Activated CD8-positive, alpha-beta T cell treated with anti-CD3 and anti-CD28 coated beads, Interleukin-2, amount 10 ng/mL, durations not matched to agents 7 days and 5 days (primary cell): ENCODE results near the gene WDR90. TPM values are rescaled to one million over a fixed set of nuclear protein-coding genes. Genes with fewer than 3 reads are reported as not detected.

Experiments used
- ATAC-seq: fragments of 150-1000 bp; cut with Tn5 transposase; one replicate; pipeline ENCODE4 v1.10.0; 2021; ENCODE audit warnings: moderate library complexity
- CTCF ChIA-PET: fragments of 350-600 bp; sonication (Branson Sonifier 250); formaldehyde crosslinking; loops from one replicate; lab custom pipeline; 2021; ENCODE audit warnings: antibody characterized with exemption; lab: Charles Lee
- POLR2A ChIA-PET: fragments of 350-600 bp; sonication (Branson Sonifier 250); formaldehyde crosslinking; loops from one replicate; lab custom pipeline; 2021; ENCODE audit warnings: antibody characterized with exemption; lab: Charles Lee
- DNase-seq: peaks from one replicate; pipeline ENCODE4 v3.0.0-alpha.2; 2020
- H3K27ac Mint-ChIP-seq: one replicate; pipeline ENCODE4 v1.8.0; 2021; ENCODE audit warnings: mild to moderate bottlenecking, mixed read lengths
- H3K27me3 Mint-ChIP-seq: one replicate; pipeline ENCODE4 v1.8.0; 2021; ENCODE audit warnings: low read depth, mixed read lengths
- H3K36me3 Mint-ChIP-seq: one replicate; pipeline ENCODE4 v1.8.0; 2021; ENCODE audit warnings: low read depth, mixed read lengths
- H3K4me1 Mint-ChIP-seq: one replicate; pipeline ENCODE4 v1.8.0; 2021; ENCODE audit warnings: low read depth, mixed read lengths
- H3K4me3 Mint-ChIP-seq: one replicate; pipeline ENCODE4 v1.8.0; 2021; ENCODE audit warnings: mild to moderate bottlenecking, mixed read lengths
- H3K9me3 Mint-ChIP-seq: one replicate; pipeline ENCODE4 v1.8.0; 2022; ENCODE audit warnings: mixed read lengths; ENCODE audit not compliant: insufficient read depth
- total RNA-seq, 2 experiments: library from RNA; stranded (reverse); gene quantifications; one replicate each; pipeline ENCODE4 v1.2.3, GENCODE V29; 2021

Gene WDR90
- total RNA-seq, 2 experiments from 2014 or later: 96.8 to 106 TPM

DNA sequence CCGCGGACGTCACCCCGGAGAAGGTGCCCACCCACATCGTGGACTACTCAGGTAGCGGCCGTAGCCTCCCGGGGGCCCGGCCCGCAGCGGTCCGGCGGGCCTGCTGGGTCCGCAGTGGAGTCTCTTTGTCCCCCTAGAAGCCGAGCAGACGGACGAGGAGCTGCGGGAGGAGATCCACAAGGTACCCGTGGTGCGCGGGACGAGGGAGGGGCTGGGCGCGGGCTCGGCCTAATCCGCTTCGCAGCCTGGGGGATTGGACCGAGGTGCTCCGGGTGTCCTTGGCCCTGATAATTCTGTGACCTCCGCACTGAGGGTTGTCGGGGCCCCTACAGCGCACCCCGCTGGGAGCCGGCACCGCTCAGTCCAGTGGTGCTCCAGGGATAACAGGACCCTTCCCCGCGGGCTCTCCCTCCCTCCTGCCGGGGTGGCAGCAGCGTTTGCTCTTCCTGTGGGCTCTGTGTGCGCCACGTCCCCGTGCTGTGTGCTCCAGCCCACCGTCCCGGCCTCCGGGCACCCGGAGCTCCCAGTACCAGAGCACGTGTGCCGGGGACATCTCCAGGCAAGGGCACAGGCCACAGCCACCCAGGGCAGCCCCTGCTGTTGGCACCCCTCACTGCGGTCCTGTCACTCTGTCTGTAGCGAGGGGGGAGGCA is 19.5 kb downstream of the WDR90 start:
- H3K27ac Mint-ChIP-seq: peak overlapping the region; percentile 75
- H3K36me3 Mint-ChIP-seq: peaks cover 14% of the 10 kb centered on the region
- DNase-seq (no peak), ATAC-seq (peak; percentile 20)
- CTCF ChIA-PET: interaction anchor here (1.0 to 2.5 kb wide), 7 partner anchors 11 to 72 kb away, joined by 3 to 10 read pairs (median 4); partner anchors contain the start of genes CIAO3 and STUB1
- POLR2A ChIA-PET: interaction anchor here (0.6 to 2.4 kb wide), 4 partner anchors 13 to 1325 kb away, joined by 3 to 9 read pairs (median 4); no protein-coding TSS in a partner anchor
- H3K4me3 Mint-ChIP-seq: peak overlapping the region; percentile 79
- no peaks in the 10 kb centered on the region for H3K27me3 Mint-ChIP-seq
- peaks cover 12% of the 10 kb centered on the region for H3K4me1 Mint-ChIP-seq
- no peaks in the 10 kb centered on the region for H3K9me3 Mint-ChIP-seq

- peak overlapping the region; percentile 79 for H3K4me3 Mint-ChIP-seq
- H3K9me3 Mint-ChIP-seq: no peaks in the 10 kb centered on the region
- peaks cover 14% of the 10 kb centered on the region for H3K36me3 Mint-ChIP-seq
- H3K4me1 Mint-ChIP-seq: peaks cover 12% of the 10 kb centered on the region
- ATAC-seq (no peak), DNase-seq (no peak)
- ChIA-PET CTCF (interaction anchor here (1.4 to 2.5 kb wide), 2 partner anchors 10 to 43 kb away, joined by 3 to 10 read pairs; partner anchors contain the start of gene STUB1), POLR2A (interaction anchor here (2.4 kb wide), 1 partner anchor 12 kb away, joined by 9 read pairs; no protein-coding TSS in a partner anchor)
- peak overlapping the region; percentile 75 for H3K27ac Mint-ChIP-seq
- H3K27me3 Mint-ChIP-seq: no peaks in the 10 kb centered on the region
Measured at GRCh38 chr16:669666-670065, 20.5 kb downstream of the WDR90 start.

DNA sequence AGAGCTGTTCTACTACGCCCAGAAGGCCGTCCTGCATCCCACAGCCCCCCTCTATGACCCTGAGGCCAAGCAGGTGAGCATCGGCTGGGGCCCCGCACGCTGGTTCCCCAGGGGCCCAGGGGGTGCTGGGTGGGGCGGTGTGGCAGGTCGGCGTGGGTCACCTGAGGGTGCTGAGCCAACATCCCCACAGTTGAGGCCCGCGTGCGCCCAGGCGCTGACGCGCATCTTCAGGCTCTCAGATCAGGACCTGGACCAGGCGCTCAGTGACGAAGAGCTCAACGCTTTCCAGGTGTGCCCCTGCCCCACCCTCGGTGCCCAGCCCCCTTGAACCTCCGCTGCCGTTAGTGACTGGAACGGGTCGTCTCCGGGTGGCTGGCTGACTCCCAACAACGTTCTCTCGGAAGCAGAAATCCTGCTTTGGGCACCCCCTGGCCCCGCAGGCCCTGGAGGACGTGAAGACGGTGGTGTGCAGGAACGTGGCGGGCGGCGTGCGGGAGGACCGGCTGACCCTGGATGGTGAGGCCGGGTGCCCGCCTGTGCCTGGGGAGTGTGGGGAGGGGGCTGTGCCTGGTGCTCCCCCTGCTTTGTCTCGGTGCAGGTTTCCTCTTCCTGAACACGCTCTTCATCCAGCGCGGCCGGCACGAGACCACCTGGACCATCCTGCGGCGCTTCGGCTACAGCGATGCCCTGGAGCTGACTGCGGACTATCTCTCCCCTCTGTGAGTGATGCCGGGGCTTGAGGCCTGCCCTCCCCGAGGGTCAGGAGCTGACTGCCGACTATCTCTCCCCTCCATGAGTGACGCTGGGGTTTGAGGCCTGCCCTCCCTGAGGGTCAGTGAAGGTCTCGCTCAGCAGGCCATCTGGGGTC is 21.6 kb downstream of the WDR90 start:
- peaks cover 6% of the 10 kb centered on the region for H3K27me3 Mint-ChIP-seq
- ChIA-PET CTCF (no interaction called here), POLR2A (interaction anchor here (1.4 kb wide), 1 partner anchor 10 kb away, joined by 5 read pairs; the partner anchor contains the start of gene STUB1)
- no peak overlapping the region for H3K4me3 Mint-ChIP-seq
- ATAC-seq (no peak), DNase-seq (no peak)
- peaks cover 18% of the 10 kb centered on the region for H3K4me1 Mint-ChIP-seq
- no peaks in the 10 kb centered on the region for H3K9me3 Mint-ChIP-seq
- H3K27ac Mint-ChIP-seq: no peak overlapping the region
- peaks cover 14% of the 10 kb centered on the region for H3K36me3 Mint-ChIP-seq

DNA sequence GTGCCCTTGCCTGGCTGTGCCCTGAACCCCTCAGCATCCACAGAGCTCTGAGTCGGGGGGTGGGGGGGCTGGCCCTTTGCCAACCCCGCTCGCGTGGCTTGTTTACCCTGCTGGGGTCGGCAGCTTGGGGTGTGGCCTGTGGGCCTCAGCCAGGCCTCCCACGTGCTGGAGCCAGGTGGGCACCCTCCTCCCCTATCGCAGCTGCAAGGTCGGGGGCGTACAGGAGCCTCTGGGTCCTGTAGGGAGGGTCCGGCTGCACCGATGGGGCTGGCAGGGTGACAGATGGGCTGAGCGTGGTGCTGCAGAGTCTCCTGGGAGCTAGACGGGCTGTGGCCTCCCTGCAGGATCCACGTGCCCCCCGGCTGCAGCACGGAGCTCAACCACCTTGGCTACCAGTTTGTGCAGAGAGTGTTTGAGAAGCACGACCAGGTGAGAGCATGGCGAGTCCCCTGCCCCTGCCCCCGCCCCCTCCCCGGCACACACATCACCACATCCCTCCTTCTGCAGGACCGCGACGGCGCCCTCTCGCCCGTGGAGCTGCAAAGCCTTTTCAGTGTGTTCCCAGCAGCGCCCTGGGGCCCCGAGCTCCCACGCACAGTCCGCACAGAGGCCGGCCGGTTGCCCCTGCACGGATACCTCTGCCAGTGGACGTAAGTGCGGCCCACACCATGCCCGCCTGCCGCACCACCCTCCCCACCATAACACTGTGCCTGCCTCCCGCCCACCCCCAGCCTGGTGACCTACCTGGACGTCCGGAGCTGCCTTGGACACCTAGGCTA is 22.4 kb downstream of the WDR90 start:
- ATAC-seq: no peak
- no peaks in the 10 kb centered on the region for H3K9me3 Mint-ChIP-seq
- DNase-seq: no peak
- peaks cover 14% of the 10 kb centered on the region for H3K36me3 Mint-ChIP-seq
- POLR2A ChIA-PET: interaction anchor here (0.8 to 1.4 kb wide), 2 partner anchors 9 to 19 kb away, joined by 3 to 5 read pairs; partner anchors contain the start of genes STUB1 and WDR24
- CTCF ChIA-PET: no interaction called here
- H3K27me3 Mint-ChIP-seq: peaks cover 6% of the 10 kb centered on the region
- no peak overlapping the region for H3K4me3 Mint-ChIP-seq
- H3K27ac Mint-ChIP-seq: no peak overlapping the region
- H3K4me1 Mint-ChIP-seq: peaks cover 18% of the 10 kb centered on the region

GRCh38 chr16:672371-672770 is 23.2 kb downstream of the WDR90 start:
- H3K4me1 Mint-ChIP-seq: peaks cover 18% of the 10 kb centered on the region
- ChIA-PET CTCF (no interaction called here), POLR2A (no interaction called here)
- H3K9me3 Mint-ChIP-seq: no peaks in the 10 kb centered on the region
- no peak overlapping the region for H3K27ac Mint-ChIP-seq
- H3K27me3 Mint-ChIP-seq: peaks cover 6% of the 10 kb centered on the region
- DNase-seq: no peak
- no peak for ATAC-seq
- no peak overlapping the region for H3K4me3 Mint-ChIP-seq
- H3K36me3 Mint-ChIP-seq: peaks cover 14% of the 10 kb centered on the region

- H3K36me3 Mint-ChIP-seq: peaks cover 14% of the 10 kb centered on the region
- H3K4me3 Mint-ChIP-seq: no peak overlapping the region
- H3K9me3 Mint-ChIP-seq: no peaks in the 10 kb centered on the region
- ChIA-PET CTCF (no interaction called here), POLR2A (no interaction called here)
- peaks cover 14% of the 10 kb centered on the region for H3K4me1 Mint-ChIP-seq
- DNase-seq: no peak
- no peak overlapping the region for H3K27ac Mint-ChIP-seq
- no peak for ATAC-seq
- H3K27me3 Mint-ChIP-seq: peaks cover 6% of the 10 kb centered on the region
Measured at GRCh38 chr16:672851-673250, 23.7 kb downstream of the WDR90 start.

GRCh38 chr16:673399-673991 is 24.3 kb downstream of the WDR90 start:
- no peak for DNase-seq
- Mint-ChIP-seq H3K4me1 (peaks cover 14% of the 10 kb centered on the region), H3K9me3 (no peaks in the 10 kb centered on the region), H3K27me3 (peaks cover 6% of the 10 kb centered on the region), H3K4me3 (no peak overlapping the region), H3K27ac (no peak overlapping the region), H3K36me3 (peaks cover 14% of the 10 kb centered on the region)
- ATAC-seq: no peak
- POLR2A ChIA-PET: no interaction called here
- CTCF ChIA-PET: no interaction called here

GRCh38 chr16:674214-674881 is 25.2 kb downstream of the WDR90 start:
- ATAC-seq: no peak
- Mint-ChIP-seq H3K36me3 (peaks cover 14% of the 10 kb centered on the region), H3K4me1 (peaks cover 16% of the 10 kb centered on the region), H3K4me3 (no peak overlapping the region), H3K27ac (no peak overlapping the region), H3K9me3 (no peaks in the 10 kb centered on the region), H3K27me3 (peaks cover 6% of the 10 kb centered on the region)
- ChIA-PET CTCF (no interaction called here), POLR2A (no interaction called here)
- DNase-seq: no peak

GRCh38 chr16:674968-675883 is 26.1 kb downstream of the WDR90 start, which contains the start of gene RHBDL1:
Gene RHBDL1, plus strand, starts transcription at chr16:675671. Its CDS starts 120 bp downstream, at chr16:675791.
- no peak for DNase-seq
- Mint-ChIP-seq H3K27ac (no peak within 1 kb of the TSS), H3K9me3 (no peaks in the 10 kb centered on the region), H3K27me3 (peaks cover 6% of the 10 kb centered on the region), H3K36me3 (peaks cover 10% of the 10 kb centered on the region), H3K4me1 (peaks cover 13% of the 10 kb centered on the region), H3K4me3 (no peak within 1 kb of the TSS)
- POLR2A ChIA-PET: interaction anchor here (1.1 to 1.4 kb wide), 2 partner anchors 8 to 15 kb away, joined by 4 to 7 read pairs; partner anchors contain the start of gene WDR24
- ATAC-seq: no peak
- CTCF ChIA-PET: no interaction called here
